Measurements from ENCODE around the gene RFXAP.

The RFXAP gene

GRCh38 chr13:36870050-36870692 lies 51.1 kb downstream of the RFXAP start:
- no peak for DNase-seq

GRCh38 chr13:36872621-36873020 lies 53.6 kb downstream of the RFXAP start:
- no peak for DNase-seq

GRCh38 chr13:36875431-36875830 lies 56.4 kb downstream of the RFXAP start:
- DNase-seq: no peak

- no peak for DNase-seq
These were observed 56.9 kb downstream of the RFXAP start for GRCh38 chr13:36875961-36876360.

All from NCI-H1694 (cell line).